Left ventricle myocardium inferior (tissue), 1 donor: ENCODE results near the gene POFUT2. TPM values are rescaled to one million over a fixed set of nuclear protein-coding genes. Genes with fewer than 3 reads are reported as not detected.

ENCODE experiments used
- DNase-seq: peaks from one replicate; pipeline ENCODE4 v3.0.0-alpha.2; 2020
- H3K27ac ChIP-seq: fragments of 200-600 bp; replicated peaks from 2 replicates; pipeline ENCODE4 v1.8.0; 2021
- H3K27me3 ChIP-seq: fragments of 200-600 bp; 2 replicates; pipeline ENCODE4 v1.8.0; 2021; ENCODE audit warnings: low read depth
- H3K36me3 ChIP-seq: fragments of 200-600 bp; 2 replicates; pipeline ENCODE4 v1.8.0; 2021
- H3K4me1 ChIP-seq: fragments of 200-600 bp; 2 replicates; pipeline ENCODE4 v1.8.0; 2021
- H3K4me3 ChIP-seq: fragments of 200-600 bp; 2 replicates; pipeline ENCODE4 v1.8.0; 2021; ENCODE audit warnings: mild to moderate bottlenecking, moderate library complexity
- H3K9me3 ChIP-seq: fragments of 200-600 bp; replicated peaks from 2 replicates; pipeline ENCODE4 v1.8.0; 2021
- intact Hi-C: fragments of 100-400 bp; cut with micrococcal nuclease; formaldehyde crosslinking; loops from one replicate; pipeline ENCODE4 v1.11.0; 2022
- total RNA-seq: library from RNA; stranded (reverse); fragmentation: NEBNext Ultra II Directional; extraction: Animal tissue kit (Norgen Biotek cat#: 25700); gene quantifications from one replicate; pipeline ENCODE4 v1.2.1, GENCODE V29; 2021
- TF ChIP-seq, protein P1 (sequence below): fragments of 200-600 bp; IDR thresholded peaks from 2 replicates; pipeline ENCODE4 v1.8.0; 2021; ENCODE audit warnings: antibody characterized with exemption, mild to moderate bottlenecking, borderline replicate concordance
- donor health status: DM: no; HTN: yes; CAD: no; lungs with severe emphysema.

Gene POFUT2
- total RNA-seq, 1 donor from 2014 or later: 20.9 TPM

DNA sequence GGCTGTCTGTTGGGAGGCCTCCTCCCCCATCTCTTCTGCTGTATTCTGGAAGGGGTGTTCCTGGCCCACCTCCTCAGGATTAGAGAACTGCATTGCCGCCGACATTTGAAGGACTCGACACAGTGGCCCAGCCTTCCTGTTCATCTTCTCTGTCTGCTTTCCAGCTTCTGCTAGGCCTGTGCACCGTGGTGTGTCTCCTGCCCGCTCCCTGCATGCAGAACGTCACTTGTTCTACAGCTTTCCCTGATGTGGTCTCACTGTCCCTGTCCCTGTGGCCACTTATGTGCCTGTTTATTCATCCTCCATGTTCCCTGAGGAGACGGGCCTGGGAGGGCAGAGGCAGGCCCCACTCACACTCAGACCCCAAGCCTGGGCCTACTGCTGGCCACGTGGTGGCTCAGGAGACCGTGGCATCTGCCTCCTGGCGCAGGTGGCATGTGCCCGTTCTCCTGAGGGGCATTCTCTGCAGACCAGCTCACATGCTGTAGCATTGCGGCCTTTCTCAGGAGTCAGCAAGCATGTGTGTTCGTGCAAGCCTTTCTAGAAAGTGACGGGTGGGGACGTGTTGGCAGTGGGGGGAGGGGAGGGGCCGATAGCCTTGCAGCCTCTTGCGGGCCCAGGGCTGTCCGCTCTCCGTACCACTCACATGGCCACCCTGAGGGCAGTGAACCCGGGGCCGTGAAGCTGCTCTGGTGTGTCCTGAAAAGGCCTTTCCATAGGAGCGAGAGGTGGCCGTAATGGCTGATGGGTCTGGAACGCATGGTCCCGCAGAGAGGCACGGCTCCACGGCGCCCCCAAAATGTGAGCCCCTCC lies 35.9 kb downstream of the POFUT2 start:
- peaks cover 15% of the 10 kb centered on the region for H3K4me1 ChIP-seq
- DNase-seq: no peak
- TF ChIP-seq, protein P1, sequence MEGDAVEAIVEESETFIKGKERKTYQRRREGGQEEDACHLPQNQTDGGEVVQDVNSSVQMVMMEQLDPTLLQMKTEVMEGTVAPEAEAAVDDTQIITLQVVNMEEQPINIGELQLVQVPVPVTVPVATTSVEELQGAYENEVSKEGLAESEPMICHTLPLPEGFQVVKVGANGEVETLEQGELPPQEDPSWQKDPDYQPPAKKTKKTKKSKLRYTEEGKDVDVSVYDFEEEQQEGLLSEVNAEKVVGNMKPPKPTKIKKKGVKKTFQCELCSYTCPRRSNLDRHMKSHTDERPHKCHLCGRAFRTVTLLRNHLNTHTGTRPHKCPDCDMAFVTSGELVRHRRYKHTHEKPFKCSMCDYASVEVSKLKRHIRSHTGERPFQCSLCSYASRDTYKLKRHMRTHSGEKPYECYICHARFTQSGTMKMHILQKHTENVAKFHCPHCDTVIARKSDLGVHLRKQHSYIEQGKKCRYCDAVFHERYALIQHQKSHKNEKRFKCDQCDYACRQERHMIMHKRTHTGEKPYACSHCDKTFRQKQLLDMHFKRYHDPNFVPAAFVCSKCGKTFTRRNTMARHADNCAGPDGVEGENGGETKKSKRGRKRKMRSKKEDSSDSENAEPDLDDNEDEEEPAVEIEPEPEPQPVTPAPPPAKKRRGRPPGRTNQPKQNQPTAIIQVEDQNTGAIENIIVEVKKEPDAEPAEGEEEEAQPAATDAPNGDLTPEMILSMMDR: no peak
- peaks cover 44% of the 10 kb centered on the region for H3K27me3 ChIP-seq
- no peaks in the 10 kb centered on the region for H3K9me3 ChIP-seq
- H3K36me3 ChIP-seq: no peaks in the 10 kb centered on the region
- intact Hi-C loops: no loop called here
- no peak overlapping the region for H3K27ac ChIP-seq
- no peak overlapping the region for H3K4me3 ChIP-seq

DNA sequence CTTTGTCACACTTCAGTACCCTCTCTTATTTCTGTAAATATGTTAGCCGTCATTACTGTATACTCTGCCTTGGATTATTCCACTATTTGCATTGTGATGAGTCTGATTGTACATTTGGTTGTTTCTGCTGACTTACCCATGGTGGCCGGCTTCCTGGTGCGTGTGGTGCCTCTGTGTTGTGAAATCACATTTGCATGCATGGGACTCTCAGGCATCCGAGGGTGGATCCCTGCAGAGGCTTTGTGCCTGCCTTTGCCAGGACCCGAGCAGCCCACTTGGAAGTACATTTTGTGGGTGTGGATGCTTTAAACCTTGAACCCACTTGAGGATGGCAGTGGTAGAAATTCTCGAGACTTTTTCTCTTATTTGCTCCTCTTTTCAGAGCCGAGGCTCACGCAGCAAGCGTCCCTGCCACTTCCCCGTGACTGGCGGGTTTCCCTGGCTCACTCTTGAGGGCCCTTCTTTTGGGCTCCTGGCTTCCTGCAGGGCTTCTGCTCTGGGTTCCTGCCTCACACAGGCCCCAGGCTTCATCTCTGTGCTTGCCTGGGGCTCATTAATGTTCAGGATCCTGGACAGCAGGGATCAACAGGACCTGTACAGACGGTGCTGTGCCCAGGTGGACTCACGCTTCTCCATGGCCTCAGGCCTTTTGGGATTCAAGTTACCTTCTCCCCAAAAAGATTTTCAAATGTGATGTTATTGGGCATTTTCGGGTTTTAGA lies 36.6 kb downstream of the POFUT2 start:
- H3K9me3 ChIP-seq: no peaks in the 10 kb centered on the region
- H3K27me3 ChIP-seq: peaks cover 44% of the 10 kb centered on the region
- peaks cover 10% of the 10 kb centered on the region for H3K4me1 ChIP-seq
- intact Hi-C loops: no loop called here
- no peaks in the 10 kb centered on the region for H3K36me3 ChIP-seq
- no peak overlapping the region for H3K4me3 ChIP-seq
- TF ChIP-seq, protein P1: no peak
- DNase-seq: no peak
- no peak overlapping the region for H3K27ac ChIP-seq

GRCh38 chr21:45250272-45250671 lies 37.4 kb downstream of the POFUT2 start:
- Histone ChIP-seq H3K4me1 (peaks cover 10% of the 10 kb centered on the region), H3K9me3 (no peaks in the 10 kb centered on the region), H3K4me3 (no peak overlapping the region), H3K27me3 (peaks cover 38% of the 10 kb centered on the region), H3K27ac (no peak overlapping the region), H3K36me3 (no peaks in the 10 kb centered on the region)
- intact Hi-C loops: no loop called here
- no peak for DNase-seq
- TF ChIP-seq, protein P1: no peak

DNA sequence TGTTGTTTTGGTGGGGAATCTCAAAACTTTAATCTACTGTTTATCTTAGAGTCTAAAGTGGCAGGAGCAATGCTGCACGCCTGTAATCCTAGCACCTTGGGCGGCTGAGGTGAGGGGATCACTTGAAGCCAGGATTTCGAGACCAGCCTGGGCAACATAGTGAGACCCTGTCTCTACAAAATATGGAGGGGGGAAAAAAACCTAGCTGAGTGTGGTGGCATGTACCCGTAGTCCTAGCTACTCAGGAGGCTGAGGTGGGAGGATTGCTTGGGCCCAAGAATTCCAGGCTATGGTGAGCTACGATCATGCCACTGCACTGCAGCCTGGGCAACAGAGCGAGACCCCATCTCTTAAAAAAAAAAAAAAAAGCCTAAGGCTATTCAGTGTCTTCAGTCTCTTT lies 38.1 kb downstream of the POFUT2 start:
- Histone ChIP-seq H3K27me3 (peaks cover 38% of the 10 kb centered on the region), H3K36me3 (no peaks in the 10 kb centered on the region), H3K4me1 (peaks cover 10% of the 10 kb centered on the region), H3K9me3 (peaks cover 2% of the 10 kb centered on the region), H3K27ac (no peak overlapping the region), H3K4me3 (no peak overlapping the region)
- TF ChIP-seq, protein P1: no peak
- DNase-seq: no peak
- intact Hi-C loops: no loop called here

DNA sequence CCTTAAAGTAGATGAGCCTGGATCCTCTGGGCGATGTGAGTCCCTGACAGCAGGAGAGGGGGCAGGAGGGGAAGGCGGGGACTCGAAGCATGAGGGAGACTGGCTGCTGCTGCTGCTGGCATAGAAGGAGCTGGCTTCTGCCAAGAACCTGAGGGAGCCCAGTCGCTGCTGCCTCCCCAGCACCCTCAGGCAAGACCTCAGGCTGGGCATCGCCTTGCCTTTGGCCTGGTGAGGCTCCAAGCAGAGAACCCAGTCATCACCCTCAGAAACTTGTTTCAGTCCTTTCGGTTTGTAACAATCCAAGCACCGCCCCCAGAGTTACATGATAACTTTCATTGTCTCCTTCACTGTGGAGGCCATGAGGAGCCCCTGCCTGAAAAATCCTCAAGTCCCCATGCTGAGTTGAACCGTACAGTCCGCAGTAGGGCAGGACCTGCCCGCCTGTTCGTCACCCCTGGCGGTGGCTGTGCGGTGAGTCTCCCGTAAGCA lies 38.8 kb downstream of the POFUT2 start:
- Histone ChIP-seq H3K27me3 (peaks cover 34% of the 10 kb centered on the region), H3K27ac (no peak overlapping the region), H3K4me3 (peak overlapping the region; percentile 48), H3K36me3 (no peaks in the 10 kb centered on the region), H3K9me3 (peaks cover 9% of the 10 kb centered on the region), H3K4me1 (peaks cover 10% of the 10 kb centered on the region)
- TF ChIP-seq, protein P1: no peak
- intact Hi-C loops: no loop called here
- no peak for DNase-seq
